Uterus (tissue), 4 donors: Measurements from ENCODE around the gene NPAS2. TPM values are rescaled to one million over a fixed set of nuclear protein-coding genes. Genes with fewer than 3 reads are reported as not detected.

Source experiments
- DNase-seq, 2 donors: peaks; one replicate each; pipeline ENCODE4 v3.0.0-alpha.2; 2019 to 2020
- H3K27ac ChIP-seq, 2 donors: fragments of 200-600 bp; sonication (generic); 1 replicate in 1 of 2; 2 replicates in 1 of 2; pipeline ENCODE4 v1.5.1; 2016 to 2018
- H3K27me3 ChIP-seq, 2 donors: fragments of 200-600 bp; sonication (generic); one replicate each; pipeline ENCODE4 v1.5.1; 2018 to 2019; ENCODE audit warnings: control low read depth in 1 of 2
- H3K36me3 ChIP-seq, 2 donors: fragments of 200-600 bp; sonication (generic); one replicate each; pipeline ENCODE4 v1.5.1; 2019; ENCODE audit warnings: control low read depth in 1 of 2
- H3K4me1 ChIP-seq, 2 donors: fragments of 200-600 bp; sonication (generic); one replicate each; pipeline ENCODE4 v1.5.1; 2018 to 2019; ENCODE audit warnings: control low read depth in 1 of 2
- H3K4me3 ChIP-seq, 2 donors: fragments of 200-600 bp; sonication (generic); 1 replicate in 1 of 2; 2 replicates in 1 of 2; pipeline ENCODE4 v1.5.1; 2018 to 2019; ENCODE audit warnings: mild to moderate bottlenecking in 1 of 2
- H3K9me3 ChIP-seq, 2 donors: fragments of 200-600 bp; sonication (generic); one replicate each; pipeline ENCODE4 v1.5.1; 2019; ENCODE audit warnings: control low read depth in 1 of 2
- CTCF ChIP-seq, 4 experiments: fragments of 200-600 bp in 2 of 4; fragments of 450-650 bp in 2 of 4; sonication (generic) in 2 of 4; IDR thresholded peaks; one replicate each; pipeline ENCODE4 v1.5.1; 2016 to 2019; ENCODE audit warnings: antibody characterized with exemption in 4 of 4, mild to moderate bottlenecking in 2 of 4, moderate library complexity in 1 of 4
- POLR2A ChIP-seq, 2 donors: fragments of 450-650 bp; IDR thresholded peaks; one replicate each; pipeline ENCODE4 v1.6.1; 2016; ENCODE audit warnings: antibody characterized with exemption in 2 of 2, mild to moderate bottlenecking in 1 of 2, moderate library complexity in 1 of 2
- intact Hi-C: fragments of 100-400 bp; cut with DNase I; formaldehyde crosslinking; loops from one replicate; pipeline ENCODE4 v1.15.1; 2023; ENCODE audit warnings: low total_unique reads
- total RNA-seq, 4 donors: library from RNA; depleted of rRNA in 3 of 4; stranded (reverse); fragments of >200 nt in 3 of 4; gene quantifications; one replicate each; pipeline versions ENCODE4 v1.1.0 to v1.2.4, GENCODE V29; 2014 to 2023
- donor health status: DM: yes; HTN: yes; CAD: no.

Gene NPAS2
- total RNA-seq, 4 donors from 2014 or later = 5.6 to 66.5 (median 24.9) TPM

- Histone ChIP-seq H3K4me1 (peaks cover 0 to 5% of the 10 kb centered on the region in 2 donors), H3K27ac (no peak overlapping the region), H3K36me3 (no peaks in the 10 kb centered on the region), H3K27me3 (no peaks in the 10 kb centered on the region), H3K4me3 (no peak overlapping the region), H3K9me3 (no peaks in the 10 kb centered on the region)
- TF ChIP-seq POLR2A (IDR thresholded peaks at IDR 0.05) = no peak
- TF ChIP-seq CTCF (IDR thresholded peaks at IDR 0.05) = no peak
- intact Hi-C loops = no loop called here
- DNase-seq = no peak
Measured at GRCh38 chr2:100955226-100955625, 135.3 kb downstream of the NPAS2 start.

GRCh38 chr2:100956081-100956480 is 136.1 kb downstream of the NPAS2 start:
- no peak for TF ChIP-seq CTCF (IDR thresholded peaks at IDR 0.05)
- no peak for TF ChIP-seq POLR2A (IDR thresholded peaks at IDR 0.05)
- Histone ChIP-seq H3K4me3 (no peak overlapping the region), H3K4me1 (peaks cover 5% of the 10 kb centered on the region in 2 donors), H3K27ac (no peak overlapping the region), H3K9me3 (no peaks in the 10 kb centered on the region), H3K27me3 (no peaks in the 10 kb centered on the region), H3K36me3 (no peaks in the 10 kb centered on the region)
- DNase-seq = no peak
- intact Hi-C loops = no loop called here

- intact Hi-C loops = no loop called here
- Histone ChIP-seq H3K36me3 (no peaks in the 10 kb centered on the region), H3K4me1 (peaks cover 5% of the 10 kb centered on the region in 2 donors), H3K9me3 (no peaks in the 10 kb centered on the region), H3K27me3 (no peaks in the 10 kb centered on the region), H3K4me3 (no peak overlapping the region), H3K27ac (peak overlapping the region in 1 of 2 donors; percentile 39)
- no peak for TF ChIP-seq POLR2A (IDR thresholded peaks at IDR 0.05)
- peak; percentile 37 to 47 for DNase-seq
Measured at GRCh38 chr2:100957996-100958653, 138.2 kb downstream of the NPAS2 start.

- Histone ChIP-seq H3K4me1 (peaks cover 5% of the 10 kb centered on the region in 2 donors), H3K4me3 (no peak overlapping the region), H3K9me3 (no peaks in the 10 kb centered on the region), H3K27ac (no peak overlapping the region), H3K36me3 (no peaks in the 10 kb centered on the region), H3K27me3 (no peaks in the 10 kb centered on the region)
- no peak for DNase-seq
- TF ChIP-seq CTCF (IDR thresholded peaks at IDR 0.05) (no peak), POLR2A (IDR thresholded peaks at IDR 0.05) (no peak)
- intact Hi-C loops = no loop called here
Measured at GRCh38 chr2:100959225-100959880, 139.4 kb downstream of the NPAS2 start.

- Histone ChIP-seq H3K27ac (peak overlapping the region; percentile 6 to 20), H3K27me3 (no peaks in the 10 kb centered on the region), H3K9me3 (no peaks in the 10 kb centered on the region), H3K4me3 (no peak overlapping the region), H3K4me1 (peaks cover 5% of the 10 kb centered on the region in 2 donors), H3K36me3 (no peaks in the 10 kb centered on the region)
- DNase-seq = no peak
- TF ChIP-seq POLR2A (IDR thresholded peaks at IDR 0.05) (no peak), CTCF (IDR thresholded peaks at IDR 0.05) (no peak)
- intact Hi-C loops = no loop called here
Measured at GRCh38 chr2:100960688-100961087, 140.7 kb downstream of the NPAS2 start.
